CD8-positive, alpha-beta memory T cell (primary cell): ENCODE results near the gene NTM. TPM values are rescaled to one million over a fixed set of nuclear protein-coding genes. Genes with fewer than 3 reads are reported as not detected.

ENCODE experiments used
- CTCF ChIA-PET: fragments of 350-600 bp; sonication (Branson Sonifier 250); formaldehyde crosslinking; loops from one replicate; lab custom pipeline; 2021; ENCODE audit warnings: antibody characterized with exemption; lab: Charles Lee
- POLR2A ChIA-PET: fragments of 350-600 bp; sonication (Branson Sonifier 250); formaldehyde crosslinking; loops from one replicate; lab custom pipeline; 2021; ENCODE audit warnings: antibody characterized with exemption; lab: Charles Lee
- DNase-seq, 5 donors: peaks; one replicate each; pipeline versions ENCODE4 v3.0.0 to v3.0.0-alpha.2; 2020 to 2022; ENCODE audit warnings: mixed read lengths in 1 of 5
- H3K27ac ChIP-seq: one replicate; pipeline ENCODE4 v1.7.0; 2013; ENCODE audit warnings: low read depth, mild to moderate bottlenecking, low read length, moderate library complexity
- H3K27me3 ChIP-seq: 2 replicates; pipeline ENCODE4 v1.7.0; 2013; ENCODE audit warnings: low read length, mild to moderate bottlenecking; ENCODE audit not compliant: insufficient read depth, poor library complexity, severe bottlenecking
- H3K36me3 ChIP-seq: 2 replicates; pipeline ENCODE4 v1.7.0; 2013; ENCODE audit warnings: mild to moderate bottlenecking, low read length, moderate library complexity; ENCODE audit not compliant: insufficient read depth
- H3K4me1 ChIP-seq: 2 replicates; pipeline ENCODE4 v1.7.0; 2013; ENCODE audit warnings: mild to moderate bottlenecking, low read length, moderate library complexity; ENCODE audit not compliant: insufficient read depth
- H3K4me3 ChIP-seq: 2 replicates; pipeline ENCODE4 v1.7.0; 2013; ENCODE audit warnings: mild to moderate bottlenecking, low read length
- H3K9me3 ChIP-seq: 2 replicates; pipeline ENCODE4 v1.7.0; 2013; ENCODE audit warnings: mild to moderate bottlenecking, low read length
- H3K27ac Mint-ChIP-seq, 8 donors: one replicate each; pipeline ENCODE4 v1.8.0; 2020 to 2021; ENCODE audit warnings: mixed read lengths in 8 of 8, mild to moderate bottlenecking in 6 of 8, inconsistent platforms in 3 of 8, moderate library complexity in 3 of 8
- H3K27me3 Mint-ChIP-seq, 2 donors: one replicate each; pipeline ENCODE4 v1.8.0; 2020 to 2021; ENCODE audit warnings: mixed read lengths in 2 of 2, mild to moderate bottlenecking in 1 of 2, moderate library complexity in 1 of 2
- H3K36me3 Mint-ChIP-seq, 3 donors: one replicate each; pipeline ENCODE4 v1.8.0; 2020 to 2021; ENCODE audit warnings: mixed read lengths in 3 of 3, inconsistent platforms in 1 of 3, mild to moderate bottlenecking in 1 of 3
- H3K4me1 Mint-ChIP-seq, 3 donors: one replicate each; pipeline ENCODE4 v1.8.0; 2020 to 2021; ENCODE audit warnings: mixed read lengths in 3 of 3, inconsistent platforms in 1 of 3, mild to moderate bottlenecking in 1 of 3
- H3K4me3 Mint-ChIP-seq, 7 donors: one replicate each; pipeline ENCODE4 v1.8.0; 2020 to 2021; ENCODE audit warnings: mixed read lengths in 7 of 7, mild to moderate bottlenecking in 6 of 7, moderate library complexity in 4 of 7, inconsistent platforms in 2 of 7
- H3K9me3 Mint-ChIP-seq, 5 donors: one replicate each; pipeline ENCODE4 v1.8.0; 2020 to 2022; ENCODE audit warnings: mixed read lengths in 5 of 5, mild to moderate bottlenecking in 3 of 5, moderate library complexity in 2 of 5, inconsistent platforms in 1 of 5
- polyA plus RNA-seq: library from polyadenylated mRNA; unstranded; fragments of 300-500 nt; fragmentation: Illumina TruSeq; gene quantifications from one replicate; pipeline ENCODE4 v1.2.3, GENCODE V29; 2021
- total RNA-seq, 2 experiments: library from RNA; stranded (reverse); gene quantifications; one replicate each; pipeline ENCODE4 v1.2.3, GENCODE V29; 2021

Gene NTM
- total and polyA plus RNA-seq, 3 experiments from 2014 or later = not detected

GRCh38 chr11:131934006-131934405 lies 563.6 kb downstream of the NTM start:
- H3K4me1 Mint-ChIP-seq = no peaks in the 10 kb centered on the region
- peaks cover 0 to 2% (median 2%) of the 10 kb centered on the region in 5 donors for H3K9me3 Mint-ChIP-seq
- no peaks in the 10 kb centered on the region for H3K4me1 ChIP-seq
- H3K27ac Mint-ChIP-seq = no peak overlapping the region
- no peak overlapping the region for H3K4me3 Mint-ChIP-seq
- ChIA-PET POLR2A (no interaction called here), CTCF (no interaction called here)
- no peaks in the 10 kb centered on the region for H3K27me3 Mint-ChIP-seq
- no peaks in the 10 kb centered on the region for H3K36me3 Mint-ChIP-seq
- H3K4me3 ChIP-seq = no peak overlapping the region
- H3K9me3 ChIP-seq = no peaks in the 10 kb centered on the region
- no peaks in the 10 kb centered on the region for H3K27me3 ChIP-seq
- DNase-seq = no peak
- no peaks in the 10 kb centered on the region for H3K36me3 ChIP-seq
- no peak overlapping the region for H3K27ac ChIP-seq

- ChIA-PET POLR2A (no interaction called here), CTCF (interaction anchor here (1.0 kb wide), 1 partner anchor 14 kb away, joined by 3 read pairs; no protein-coding TSS in a partner anchor)
- Mint-ChIP-seq H3K27me3 (no peaks in the 10 kb centered on the region), H3K36me3 (no peaks in the 10 kb centered on the region), H3K4me1 (no peaks in the 10 kb centered on the region), H3K9me3 (peaks cover 0 to 6% (median 4%) of the 10 kb centered on the region in 5 donors), H3K4me3 (no peak overlapping the region), H3K27ac (no peak overlapping the region)
- no peak for DNase-seq
- Histone ChIP-seq H3K4me3 (no peak overlapping the region), H3K36me3 (no peaks in the 10 kb centered on the region), H3K27me3 (no peaks in the 10 kb centered on the region), H3K9me3 (no peaks in the 10 kb centered on the region), H3K4me1 (no peaks in the 10 kb centered on the region), H3K27ac (no peak overlapping the region)
Measured at GRCh38 chr11:131938351-131938751, 567.9 kb downstream of the NTM start.

- Histone ChIP-seq H3K27ac (no peak overlapping the region), H3K27me3 (no peaks in the 10 kb centered on the region), H3K4me1 (no peaks in the 10 kb centered on the region), H3K4me3 (no peak overlapping the region), H3K36me3 (no peaks in the 10 kb centered on the region), H3K9me3 (no peaks in the 10 kb centered on the region)
- no peaks in the 10 kb centered on the region for H3K36me3 Mint-ChIP-seq
- H3K9me3 Mint-ChIP-seq = peaks cover 0 to 6% (median 4%) of the 10 kb centered on the region in 5 donors
- H3K4me1 Mint-ChIP-seq = no peaks in the 10 kb centered on the region
- DNase-seq = no peak
- ChIA-PET CTCF (no interaction called here), POLR2A (no interaction called here)
- no peaks in the 10 kb centered on the region for H3K27me3 Mint-ChIP-seq
- H3K4me3 Mint-ChIP-seq = no peak overlapping the region
- no peak overlapping the region for H3K27ac Mint-ChIP-seq
Measured at GRCh38 chr11:131940126-131940525, 569.7 kb downstream of the NTM start.

GRCh38 chr11:131942878-131943277 lies 572.5 kb downstream of the NTM start:
- no peaks in the 10 kb centered on the region for H3K36me3 ChIP-seq
- no peak overlapping the region for H3K27ac ChIP-seq
- no peaks in the 10 kb centered on the region for H3K9me3 ChIP-seq
- no peak overlapping the region for H3K27ac Mint-ChIP-seq
- POLR2A ChIA-PET = no interaction called here
- peaks cover 0 to 6% (median 4%) of the 10 kb centered on the region in 5 donors for H3K9me3 Mint-ChIP-seq
- no peak overlapping the region for H3K4me3 ChIP-seq
- no peaks in the 10 kb centered on the region for H3K36me3 Mint-ChIP-seq
- no peaks in the 10 kb centered on the region for H3K4me1 ChIP-seq
- no peak overlapping the region for H3K4me3 Mint-ChIP-seq
- no peaks in the 10 kb centered on the region for H3K27me3 Mint-ChIP-seq
- CTCF ChIA-PET = no interaction called here
- H3K4me1 Mint-ChIP-seq = no peaks in the 10 kb centered on the region
- DNase-seq = no peak
- no peaks in the 10 kb centered on the region for H3K27me3 ChIP-seq

- H3K4me1 Mint-ChIP-seq = no peaks in the 10 kb centered on the region
- POLR2A ChIA-PET = no interaction called here
Measured at GRCh38 chr11:131943295-131943694, 572.9 kb downstream of the NTM start.

GRCh38 chr11:131944736-131945135 lies 574.3 kb downstream of the NTM start:
- no peaks in the 10 kb centered on the region for H3K9me3 ChIP-seq
- CTCF ChIA-PET = no interaction called here
- H3K4me1 Mint-ChIP-seq = no peaks in the 10 kb centered on the region

More at GRCh38 chr11:131943295-131943694, 572.9 kb downstream of the NTM start:
- Mint-ChIP-seq H3K27ac (no peak overlapping the region), H3K27me3 (no peaks in the 10 kb centered on the region), H3K36me3 (no peaks in the 10 kb centered on the region), H3K4me3 (no peak overlapping the region), H3K9me3 (peaks cover 0 to 6% (median 2%) of the 10 kb centered on the region in 5 donors)
- no peak for DNase-seq
- CTCF ChIA-PET = no interaction called here
- Histone ChIP-seq H3K36me3 (no peaks in the 10 kb centered on the region), H3K27me3 (no peaks in the 10 kb centered on the region), H3K27ac (no peak overlapping the region), H3K4me1 (no peaks in the 10 kb centered on the region), H3K9me3 (no peaks in the 10 kb centered on the region), H3K4me3 (no peak overlapping the region)

GRCh38 chr11:131945706-131946105 lies 575.3 kb downstream of the NTM start:
- ChIA-PET CTCF (no interaction called here), POLR2A (no interaction called here)
- H3K36me3 ChIP-seq = no peaks in the 10 kb centered on the region
- H3K27ac Mint-ChIP-seq = no peak overlapping the region
- no peaks in the 10 kb centered on the region for H3K27me3 ChIP-seq
- DNase-seq = no peak
- H3K27ac ChIP-seq = no peak overlapping the region
- H3K36me3 Mint-ChIP-seq = no peaks in the 10 kb centered on the region
- no peak overlapping the region for H3K4me3 Mint-ChIP-seq
- H3K4me3 ChIP-seq = no peak overlapping the region
- no peaks in the 10 kb centered on the region for H3K4me1 Mint-ChIP-seq
- H3K4me1 ChIP-seq = no peaks in the 10 kb centered on the region
- peaks cover 0 to 6% (median 2%) of the 10 kb centered on the region in 5 donors for H3K9me3 Mint-ChIP-seq
- no peaks in the 10 kb centered on the region for H3K9me3 ChIP-seq
- H3K27me3 Mint-ChIP-seq = no peaks in the 10 kb centered on the region

More at GRCh38 chr11:131944736-131945135, 574.3 kb downstream of the NTM start:
- no peaks in the 10 kb centered on the region for H3K27me3 ChIP-seq
- no peak overlapping the region for H3K4me3 Mint-ChIP-seq
- no peak overlapping the region for H3K4me3 ChIP-seq
- H3K4me1 ChIP-seq = no peaks in the 10 kb centered on the region
- no peaks in the 10 kb centered on the region for H3K36me3 ChIP-seq
- no peak overlapping the region for H3K27ac Mint-ChIP-seq
- H3K27ac ChIP-seq = no peak overlapping the region
- H3K9me3 Mint-ChIP-seq = peaks cover 0 to 6% (median 0%) of the 10 kb centered on the region in 5 donors
- POLR2A ChIA-PET = no interaction called here
- H3K36me3 Mint-ChIP-seq = no peaks in the 10 kb centered on the region
- DNase-seq = no peak
- no peaks in the 10 kb centered on the region for H3K27me3 Mint-ChIP-seq

GRCh38 chr11:131947511-131947910 lies 577.1 kb downstream of the NTM start:
- DNase-seq = no peak
- Mint-ChIP-seq H3K27me3 (peaks cover 0 to 1% of the 10 kb centered on the region in 2 donors), H3K36me3 (no peaks in the 10 kb centered on the region), H3K27ac (no peak overlapping the region), H3K4me3 (no peak overlapping the region), H3K4me1 (no peaks in the 10 kb centered on the region), H3K9me3 (peaks cover 0 to 5% (median 4%) of the 10 kb centered on the region in 5 donors)
- no peak overlapping the region for H3K27ac ChIP-seq
- ChIA-PET CTCF (no interaction called here), POLR2A (no interaction called here)
- no peak overlapping the region for H3K4me3 ChIP-seq
- H3K27me3 ChIP-seq = no peaks in the 10 kb centered on the region
- no peaks in the 10 kb centered on the region for H3K36me3 ChIP-seq
- no peaks in the 10 kb centered on the region for H3K4me1 ChIP-seq
- H3K9me3 ChIP-seq = no peaks in the 10 kb centered on the region
